Measurements from ENCODE around the gene HESX1. TPM values are rescaled to one million over a fixed set of nuclear protein-coding genes. Genes with fewer than 3 reads are reported as not detected.

Gene HESX1
- total and polyA plus RNA-seq, 4 donors = 0.17 to 0.52 (median 0.34) TPM

GRCh38 chr3:57176045-57176444 is 23.7 kb downstream of the HESX1 start:
- TF ChIP-seq FOXA1 (IDR thresholded peaks at IDR 0.05) (no peak), RAD21 (IDR thresholded peaks at IDR 0.05) (no peak), RXRA (IDR thresholded peaks at IDR 0.05) (no peak), TAF1 (conservative IDR thresholded peaks at IDR 0.05) (no peak), NR2F2 (IDR thresholded peaks at IDR 0.05) (no peak), CTCF (IDR thresholded peaks at IDR 0.05; ENCODE audit: low read depth, low read length, missing input control) (no peak), REST (IDR thresholded peaks at IDR 0.05) (no peak), SP1 (IDR thresholded peaks at IDR 0.05) (no peak), FOXA2 (IDR thresholded peaks at IDR 0.05) (no peak), HNF4A (conservative IDR thresholded peaks at IDR 0.05) (no peak), JUND (IDR thresholded peaks at IDR 0.05) (no peak), ZBTB33 (IDR thresholded peaks at IDR 0.05) (no peak), HNF4G (IDR thresholded peaks at IDR 0.05) (no peak), EGR1 (IDR thresholded peaks at IDR 0.05; ENCODE audit: low read depth in 2 of 2) (no peak), YY1 (IDR thresholded peaks at IDR 0.05) (no peak), MAX (IDR thresholded peaks at IDR 0.05) (no peak), ATF3 (IDR thresholded peaks at IDR 0.05) (no peak), GABPA (IDR thresholded peaks at IDR 0.05 in 1 of 2, conservative IDR thresholded peaks at IDR 0.05 in 1 of 2) (no peak)
- Histone ChIP-seq H3K9ac (ENCODE audit: low read depth in 1 of 2, low read length in 2 of 2) (no peak overlapping the region), H3K36me3 (ENCODE audit: control insufficient read depth in 4 of 4, insufficient read depth in 3 of 4, low read depth in 1 of 4, low read length in 3 of 4) (no peaks in the 10 kb centered on the region), H3K27me3 (ENCODE audit: control insufficient read depth in 4 of 4, insufficient read depth in 4 of 4, low read length in 3 of 4) (no peaks in the 10 kb centered on the region), H3K4me3 (ENCODE audit: low read depth in 1 of 3, low read length in 3 of 3) (no peak overlapping the region), H3K9me3 (ENCODE audit: control insufficient read depth in 4 of 4, low read length in 3 of 4) (no peaks in the 10 kb centered on the region), H3K4me1 (ENCODE audit: control insufficient read depth in 4 of 4, insufficient read depth in 4 of 4, low read length in 3 of 4) (no peaks in the 10 kb centered on the region), H3K27ac (ENCODE audit: low read depth in 1 of 2, low read length in 2 of 2) (no peak overlapping the region)
- WGBS = 62% methylated on average over 1 of the region's 1 CpG
- DNase-seq (ENCODE audit: low spot score) = no peak

All from liver (tissue), 9 donors.